ENCODE measurements around the gene ACOXL.
A peak's percentile ranks its signal among the peaks of the same experiment; 100 is the strongest.
"Not testable (repeated sequence)": the region's sequence is repeated elsewhere in the genome, so short reads cannot be mapped to it uniquely, and the experiment has no call there.

Gene ACOXL

DNA sequence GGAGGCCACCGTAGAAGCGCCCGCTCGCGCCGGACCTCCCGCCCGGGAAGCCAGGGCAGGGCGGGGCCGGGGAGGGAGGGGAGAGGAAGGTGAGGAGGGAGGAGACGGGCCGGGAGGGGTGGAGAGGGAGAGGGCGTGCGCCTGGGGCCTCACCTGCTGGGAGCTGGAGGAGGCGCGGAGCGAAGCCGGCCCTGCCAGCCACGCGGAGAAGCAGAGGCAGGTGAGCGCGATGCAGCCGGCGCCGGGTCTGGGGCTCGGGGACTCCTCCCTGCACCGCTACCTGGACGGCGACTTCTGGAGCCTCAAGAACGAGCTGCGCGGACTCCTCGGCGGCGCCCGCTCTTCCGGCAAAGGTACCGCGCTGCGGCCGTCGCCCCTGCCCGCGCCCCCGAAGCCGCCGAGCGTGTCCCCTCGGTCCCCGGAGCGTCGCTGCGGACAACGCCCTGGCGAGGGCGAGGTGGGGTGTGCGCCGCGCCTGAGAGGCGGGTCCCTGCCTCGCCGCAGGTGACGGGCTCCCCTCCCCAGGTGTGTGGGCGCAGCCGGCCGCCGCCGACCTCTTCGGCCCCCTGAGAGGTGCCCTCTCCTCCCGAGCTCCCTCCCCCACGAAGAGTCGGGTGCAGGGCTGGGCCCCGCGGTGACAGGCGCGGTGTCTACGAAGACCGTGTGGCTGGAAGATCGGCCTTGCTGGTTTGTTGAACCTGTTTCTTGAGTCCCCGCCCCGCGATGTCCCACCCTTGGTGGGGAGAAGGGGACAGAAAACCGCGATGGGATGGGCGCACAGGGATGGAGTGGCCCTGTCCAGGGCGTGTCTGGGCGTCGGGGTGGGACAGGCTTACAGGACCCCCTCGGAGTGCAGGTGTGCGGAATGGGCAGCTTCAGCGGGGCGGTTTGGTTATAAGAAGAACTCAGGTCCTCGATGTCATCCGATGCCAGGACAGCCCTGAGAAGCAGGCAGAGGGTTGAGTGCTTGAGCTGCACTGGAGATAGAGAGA is at the start of gene ACOXL:
Gene ACOXL (plus strand): TSS at position 152 of the 992 bp plus-strand sequence. CDS start 35,817 bp downstream, outside the sequence.
- peak; percentile 15 for DNase-seq

DNA sequence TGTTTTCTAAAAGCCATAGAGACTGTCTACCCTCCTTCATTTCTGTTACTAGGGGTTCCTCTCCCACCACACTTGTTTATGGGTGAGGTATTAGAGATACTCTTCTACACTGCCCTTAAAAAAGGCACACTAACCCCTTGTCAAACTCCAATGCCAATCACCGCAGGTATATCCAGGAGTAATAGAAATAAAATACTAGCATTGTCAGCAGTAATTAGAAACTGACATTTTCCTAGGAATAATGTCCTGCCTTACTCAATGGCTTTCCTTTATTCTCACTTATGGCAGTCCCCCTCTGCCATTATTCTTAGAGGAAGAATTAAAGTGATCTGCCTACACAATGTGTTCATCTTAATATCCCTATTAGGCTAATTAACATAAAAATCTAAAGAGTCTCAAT is 49.5 kb upstream of the ACOXL start:
- DNase-seq, result no peak

DNA sequence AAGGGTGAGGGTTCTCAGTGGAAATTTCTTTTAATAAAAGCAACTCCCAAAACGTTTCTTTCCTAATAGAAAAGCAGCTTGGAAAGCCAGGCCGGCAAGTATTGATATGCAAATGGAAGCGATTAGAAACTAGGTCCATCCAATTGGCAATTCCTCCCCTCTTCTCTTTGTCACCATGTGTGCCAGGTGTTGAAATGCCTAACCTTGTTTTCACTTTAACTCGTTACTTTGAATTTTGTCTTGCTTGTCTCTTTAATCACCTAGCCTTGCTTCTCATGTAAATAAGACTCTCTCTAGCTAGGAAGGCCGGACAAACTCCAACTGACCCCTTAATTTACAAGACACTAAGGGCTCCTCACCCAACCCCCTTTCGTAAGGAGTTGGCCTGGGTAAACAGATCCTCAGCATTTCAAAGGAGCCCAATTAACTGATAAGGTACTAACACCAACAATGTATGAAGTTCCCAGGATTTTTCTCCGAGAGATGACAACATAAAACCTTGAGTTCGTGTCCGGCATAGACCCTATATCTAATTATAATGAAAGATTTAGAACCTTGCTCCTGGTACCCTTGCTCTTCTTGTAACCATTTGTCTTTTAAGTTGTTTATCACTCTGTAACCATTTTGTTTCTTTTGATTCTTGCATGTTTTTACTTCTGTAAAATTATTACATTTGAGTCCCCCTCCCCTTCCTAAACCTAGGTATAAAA is 44.4 kb upstream of the ACOXL start:
- not testable (repeated sequence) for DNase-seq

DNA sequence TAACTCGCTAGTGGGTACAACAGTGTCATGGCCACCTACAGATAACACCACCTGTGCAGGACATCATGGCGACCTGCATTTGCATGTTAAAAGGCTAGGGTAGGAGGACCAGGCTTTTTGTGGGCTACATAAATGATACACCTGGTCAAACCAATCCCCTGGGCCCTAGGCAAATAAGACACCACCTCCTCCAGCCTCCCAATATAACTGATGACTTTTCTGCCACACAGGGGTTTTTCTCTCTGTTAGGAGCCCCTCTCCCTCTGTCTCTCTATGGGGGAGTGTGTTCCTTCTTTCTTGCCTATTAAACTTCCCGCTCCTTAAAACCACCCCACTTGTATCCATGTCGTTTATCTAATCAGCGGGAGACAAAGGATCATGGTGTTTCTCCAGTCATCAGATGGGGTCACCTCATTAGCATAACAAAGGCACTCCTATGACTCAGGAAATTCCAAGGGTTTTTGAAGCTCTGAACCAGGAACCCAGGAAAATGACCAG is 43.7 kb upstream of the ACOXL start:
- DNase-seq, result no peak

DNA sequence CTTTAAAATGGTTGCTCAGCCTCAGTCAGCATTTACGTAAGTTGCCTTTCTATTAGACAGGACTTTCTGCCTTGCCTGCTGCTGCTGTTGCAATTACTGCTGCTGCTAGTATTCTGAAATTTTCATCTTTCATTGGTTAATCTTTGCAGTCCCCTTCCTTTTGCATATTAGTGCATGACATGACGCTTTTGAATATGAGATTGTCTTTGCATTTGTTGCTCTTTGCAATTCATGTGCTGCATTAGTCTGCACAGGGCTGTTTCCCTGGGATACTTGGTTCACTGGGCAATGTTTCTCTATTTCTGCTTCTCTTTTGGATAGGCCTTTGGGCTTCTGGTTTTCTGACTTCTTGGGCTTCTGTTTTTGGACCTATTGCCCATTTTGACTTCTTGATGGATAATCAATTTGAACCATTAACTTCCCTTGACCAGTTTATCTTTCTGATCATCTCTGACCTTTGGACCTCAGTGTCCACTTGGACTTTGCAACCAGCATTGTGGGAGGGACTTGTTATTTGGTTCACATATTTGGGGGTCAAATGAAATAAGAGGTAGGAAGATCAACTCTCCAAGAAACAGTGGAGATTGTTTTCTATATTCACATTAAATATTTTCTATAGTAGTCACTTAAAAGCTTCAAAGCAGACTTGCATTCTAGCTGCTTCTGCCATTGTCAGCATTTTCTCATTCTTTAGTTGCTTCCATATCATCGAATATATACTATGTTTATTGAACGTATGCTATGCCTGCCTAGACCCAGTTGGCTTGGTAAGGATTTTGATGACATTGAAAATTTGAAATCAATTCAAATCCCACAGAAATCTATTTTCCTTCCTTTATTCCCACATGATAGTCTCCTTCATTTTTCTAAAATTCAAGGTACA is 42.0 kb upstream of the ACOXL start:
- no peak for DNase-seq

DNA sequence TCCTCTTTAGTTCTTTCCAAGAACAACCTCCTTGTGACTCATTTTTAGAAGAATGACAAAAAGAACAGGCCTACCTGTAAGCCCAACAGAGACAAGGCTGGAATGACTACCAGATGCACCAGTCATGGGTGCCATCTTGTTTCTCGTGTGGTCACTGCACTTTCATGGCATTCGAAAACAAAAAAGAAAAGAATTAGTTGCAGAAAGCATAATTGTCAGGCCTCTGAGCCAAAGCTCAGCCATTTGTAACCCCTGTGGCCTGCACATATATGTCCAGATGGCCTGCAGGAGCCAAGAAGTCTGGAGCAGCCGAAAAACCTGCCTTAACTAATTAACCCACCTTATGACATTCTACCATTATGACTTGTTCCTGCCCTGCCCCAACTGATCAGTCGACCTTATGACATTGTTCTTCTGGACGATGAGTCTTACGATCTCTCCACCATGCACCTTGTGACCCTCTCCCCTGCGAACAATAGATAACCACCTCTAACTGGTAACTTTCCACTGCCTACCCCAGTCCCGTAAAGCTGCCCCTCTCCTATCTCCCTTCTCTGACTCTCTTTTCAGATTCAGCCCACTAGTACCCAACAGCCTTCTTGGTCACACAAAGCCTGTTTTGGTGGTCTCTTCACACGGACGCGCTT is 40.6 kb upstream of the ACOXL start:
- DNase-seq, result peak; percentile 42

DNA sequence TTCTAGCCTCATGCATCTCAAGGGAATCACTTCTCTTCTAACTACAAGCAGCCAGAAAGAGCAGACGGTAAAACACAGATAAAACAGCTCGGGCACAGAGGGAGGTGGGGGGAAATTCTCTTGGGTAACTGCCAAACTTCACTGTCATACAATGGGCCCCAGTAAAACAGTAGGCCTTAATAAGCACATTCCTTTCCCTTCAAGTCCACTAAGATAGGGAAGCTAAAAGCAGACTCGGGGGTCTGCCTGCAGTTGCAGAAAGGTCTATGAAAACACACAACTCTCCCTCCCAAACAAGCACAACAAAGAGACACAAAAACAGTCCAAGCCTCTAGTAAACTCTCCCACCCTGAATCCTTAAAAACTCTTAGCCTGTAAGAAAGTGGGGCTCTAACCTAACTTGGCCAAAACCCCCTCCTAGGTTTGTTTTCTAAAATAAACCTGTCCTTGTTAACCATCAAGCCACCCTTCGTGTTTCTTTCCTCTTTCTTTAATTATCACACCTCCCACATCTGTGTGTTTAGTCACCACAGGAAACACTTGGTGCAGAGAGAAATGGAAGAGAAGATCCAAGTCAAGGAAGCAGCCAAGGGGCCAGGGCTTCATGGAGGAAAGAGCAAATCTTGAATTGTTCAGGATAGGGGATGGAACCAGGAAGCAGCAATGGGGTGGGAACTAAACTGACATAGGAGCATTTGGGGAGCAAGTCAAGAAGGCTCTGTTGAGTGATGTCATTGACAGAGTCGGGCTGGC is 37.1 kb upstream of the ACOXL start:
- DNase-seq, result peak; percentile 90

DNA sequence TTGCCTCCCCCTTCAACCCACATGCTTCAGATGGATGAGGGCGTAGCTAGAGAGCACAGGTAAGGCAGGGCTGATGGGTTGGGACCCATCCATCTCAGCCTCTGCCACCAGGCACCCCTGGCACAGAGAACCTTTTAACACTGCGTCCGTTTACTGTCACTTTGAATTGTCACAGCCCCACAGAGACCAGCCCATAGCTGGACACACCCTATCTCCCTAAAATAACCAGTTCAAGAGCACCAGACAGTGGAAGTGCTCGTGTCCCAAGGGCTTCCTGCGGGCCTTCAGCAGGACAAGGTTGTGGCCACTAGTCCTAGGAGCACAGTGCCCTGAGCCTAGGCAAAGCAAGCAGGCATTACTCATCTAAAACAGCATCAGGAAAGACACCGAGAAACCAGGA is 34.1 kb upstream of the ACOXL start:
- DNase-seq, result not testable (repeated sequence)

DNA sequence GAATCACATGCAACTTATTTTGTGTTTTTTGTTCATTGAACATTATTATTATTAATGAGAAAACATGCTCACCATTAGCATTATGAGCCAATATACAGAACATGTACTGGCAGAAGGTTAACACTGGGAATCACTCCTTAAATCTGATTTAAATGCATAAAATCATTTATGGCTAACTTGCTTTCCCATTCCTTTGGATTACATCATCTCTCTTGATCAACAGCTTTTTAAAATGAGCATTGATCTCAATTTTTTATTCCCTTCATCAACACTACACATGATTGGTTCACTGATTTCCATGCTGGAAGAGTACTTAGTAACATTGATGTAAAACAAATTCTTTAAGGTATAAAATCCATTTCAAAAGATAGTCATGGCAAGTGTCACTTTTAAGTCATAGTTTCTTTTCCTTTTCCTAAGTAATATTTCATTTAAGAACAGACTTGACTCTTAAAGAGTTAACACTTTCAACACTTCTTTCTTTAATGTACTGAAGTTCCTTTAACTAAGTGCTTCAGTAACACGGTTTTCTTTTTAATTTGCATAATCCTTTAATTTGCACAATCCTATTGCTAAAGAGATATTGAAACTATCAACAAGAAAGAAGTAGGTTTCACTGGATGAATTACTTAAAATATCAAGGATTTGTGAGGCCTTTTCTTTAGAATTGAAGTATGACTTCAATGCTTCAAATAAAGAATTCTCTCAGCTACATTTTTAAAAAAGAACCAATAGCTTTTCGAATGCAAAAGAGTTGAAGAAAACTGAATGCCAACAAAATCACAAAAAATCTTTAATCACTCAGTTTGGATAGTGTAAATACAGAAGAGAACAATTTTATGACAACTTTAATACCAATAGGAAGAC is 29.6 kb upstream of the ACOXL start:
- DNase-seq, result no peak

DNA sequence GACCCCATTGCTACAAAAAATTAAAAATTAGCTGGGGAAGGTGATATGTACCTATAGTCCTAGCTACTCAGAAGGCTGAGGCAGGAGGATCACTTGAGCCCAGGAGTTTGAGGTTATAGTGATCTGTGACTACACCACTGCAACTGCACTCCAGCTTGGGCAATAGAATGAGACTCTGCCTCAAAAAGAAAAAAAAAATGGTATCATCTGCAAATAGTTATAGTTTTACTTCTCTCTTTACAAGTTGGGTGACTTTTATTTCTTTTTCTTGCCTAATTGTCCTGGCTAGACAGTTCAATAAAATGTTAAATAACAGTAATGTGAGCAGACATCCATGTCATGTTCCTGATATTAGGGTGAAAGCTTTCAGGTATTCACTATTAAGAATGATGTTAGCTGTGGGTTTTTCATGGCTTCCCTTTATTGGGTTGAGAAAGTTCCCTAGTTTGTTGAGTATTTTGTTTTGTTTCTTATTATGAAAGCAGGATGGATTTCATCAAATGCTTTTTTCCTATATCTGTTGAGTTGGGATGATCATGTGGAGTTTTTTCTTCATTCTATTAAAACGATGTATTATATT is 24.9 kb upstream of the ACOXL start:
- DNase-seq, result no peak

DNA sequence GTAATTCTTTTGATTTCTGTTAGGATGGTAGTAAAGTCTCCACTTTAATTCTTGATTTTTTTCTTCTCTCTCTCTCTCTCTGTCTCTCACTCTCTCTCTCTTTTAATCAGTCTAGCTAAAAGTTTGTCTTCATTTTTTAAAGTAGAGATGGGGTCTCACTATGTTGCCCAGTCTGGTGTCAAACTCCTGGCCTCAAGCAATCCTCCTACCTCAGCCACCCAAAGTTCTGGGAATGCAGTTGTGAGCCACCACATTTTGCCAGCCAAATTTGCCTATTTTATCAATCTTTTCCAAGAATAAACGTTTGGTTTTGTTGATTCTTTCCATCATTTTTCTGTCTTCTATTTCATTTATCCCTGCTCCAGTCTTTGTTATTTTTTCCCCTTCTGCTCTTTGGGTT is 23.9 kb upstream of the ACOXL start:
- no peak for DNase-seq

DNA sequence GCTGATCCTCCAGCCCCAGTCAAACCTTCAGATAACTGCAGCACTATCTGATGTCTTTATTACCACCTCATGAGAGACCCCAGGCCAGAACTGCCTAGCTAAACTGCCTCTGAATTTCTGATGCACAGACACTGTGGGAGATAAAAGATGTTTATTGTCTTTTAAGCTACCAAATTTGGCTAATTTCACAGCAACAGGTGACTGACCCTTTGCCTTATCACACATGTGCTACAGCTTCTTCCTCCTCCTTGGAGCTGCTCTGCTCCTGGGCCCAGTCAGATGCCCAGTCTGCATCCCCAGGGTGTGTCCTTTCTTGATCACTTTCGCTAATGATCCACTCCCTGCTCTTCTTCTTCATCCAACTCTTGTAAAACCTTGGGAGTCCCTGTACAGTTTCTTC is 19.6 kb upstream of the ACOXL start:
- DNase-seq, result no peak

DNA sequence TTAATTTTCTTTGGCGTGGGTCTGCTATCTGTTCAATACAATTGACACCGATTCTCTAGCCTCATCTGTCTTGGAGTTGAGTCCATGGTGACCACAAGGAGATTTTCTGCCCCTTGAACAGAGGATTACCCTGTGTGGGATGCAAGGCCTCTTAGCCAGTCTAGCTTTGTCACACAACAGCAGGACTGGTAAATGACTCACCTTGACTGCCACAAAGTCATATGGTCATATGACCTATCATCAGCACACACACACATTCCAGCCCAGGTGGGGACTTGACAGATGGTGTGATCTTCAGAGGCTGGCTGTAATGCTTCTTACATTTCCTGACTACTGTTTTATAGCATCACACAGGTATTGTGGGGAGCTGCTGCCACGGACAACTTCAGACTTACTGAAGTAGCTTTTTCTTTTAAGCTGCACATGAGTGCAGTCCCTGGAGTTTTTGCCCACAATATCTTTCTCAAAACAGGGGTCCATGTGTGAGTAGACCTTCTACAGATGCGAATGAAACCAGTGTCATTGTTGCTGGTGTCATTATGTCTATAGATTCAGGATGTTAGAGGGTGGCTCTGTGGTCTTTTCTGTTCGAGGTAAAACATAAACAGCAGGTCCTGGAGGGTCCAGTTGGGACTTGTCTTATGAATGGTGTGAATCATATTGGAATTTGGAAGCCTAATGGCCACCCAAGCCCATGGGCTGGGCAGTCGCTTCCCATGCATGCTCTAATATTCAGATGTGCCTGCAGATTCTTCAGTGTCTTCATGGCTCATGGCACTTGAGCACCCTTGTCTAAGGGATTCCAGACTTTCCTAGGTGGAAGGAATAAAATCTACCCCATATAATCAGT is 18.6 kb upstream of the ACOXL start:
- DNase-seq, result no peak

DNA sequence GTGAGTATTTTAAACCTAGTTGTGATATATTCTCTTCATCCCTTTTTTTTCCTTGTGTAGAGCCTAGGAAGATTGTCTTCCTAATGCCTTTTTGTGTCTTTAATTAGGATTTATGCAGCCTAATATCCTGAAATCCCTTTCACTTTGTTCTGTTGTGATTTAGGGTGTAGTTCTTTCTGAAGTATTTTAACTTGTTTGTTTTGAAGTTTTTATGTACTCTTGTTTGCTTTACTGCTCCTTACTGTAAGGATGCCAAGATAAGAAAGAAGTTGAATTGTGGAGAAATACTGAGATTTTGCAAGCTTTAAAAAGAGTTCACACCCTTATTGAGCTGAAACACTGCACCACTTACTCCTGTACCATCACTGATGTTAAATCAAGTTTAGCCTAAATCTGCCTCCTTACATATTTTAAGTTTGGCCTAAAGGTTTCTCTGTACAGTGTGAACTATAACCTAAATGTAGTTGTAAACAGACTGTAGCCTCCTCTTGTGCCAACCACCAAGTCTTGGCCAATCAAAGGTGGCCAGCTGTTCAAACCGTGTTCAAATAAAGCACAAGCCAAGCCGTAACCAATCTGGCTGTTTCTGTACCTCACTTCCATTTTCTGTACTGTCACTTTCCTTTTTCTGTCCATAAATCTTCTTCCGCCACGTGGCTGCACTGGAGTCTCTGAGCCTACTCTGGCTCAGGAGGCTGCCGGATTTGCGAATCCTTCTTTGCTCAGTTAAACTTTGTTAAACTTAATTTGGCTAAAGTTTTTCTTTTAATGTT is 17.7 kb upstream of the ACOXL start:
- no peak for DNase-seq

DNA sequence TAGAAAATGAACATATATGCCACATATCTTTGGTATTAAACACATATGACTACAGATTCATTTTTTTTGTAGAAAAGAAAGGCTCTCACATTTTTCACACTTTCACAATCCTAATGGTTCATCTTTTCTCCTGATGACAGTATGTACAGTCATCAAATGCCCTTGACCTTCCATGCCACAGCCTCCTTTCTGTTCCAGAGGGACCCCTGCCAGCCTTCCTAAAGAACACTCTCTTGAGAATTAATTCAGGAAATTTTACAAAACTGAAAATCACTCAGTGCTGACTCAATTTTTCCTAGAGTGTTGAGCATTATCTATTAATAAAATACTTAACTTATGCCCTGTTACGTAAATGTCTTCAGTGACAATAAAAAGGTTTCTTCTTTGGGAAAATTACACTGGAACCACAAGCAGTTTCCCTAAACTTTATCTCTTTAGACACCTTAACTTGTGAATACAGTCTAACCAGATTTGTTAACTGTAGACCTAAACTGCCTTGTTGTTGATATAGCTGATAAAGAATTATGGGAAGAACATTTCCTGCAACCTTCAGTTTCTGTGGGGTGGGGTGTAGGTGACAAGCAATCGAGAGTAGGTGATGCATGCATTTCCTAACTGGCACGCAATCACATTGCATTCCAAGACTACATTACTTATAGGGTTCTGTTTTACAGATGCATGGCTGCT is 15.3 kb upstream of the ACOXL start:
- no peak for DNase-seq

DNA sequence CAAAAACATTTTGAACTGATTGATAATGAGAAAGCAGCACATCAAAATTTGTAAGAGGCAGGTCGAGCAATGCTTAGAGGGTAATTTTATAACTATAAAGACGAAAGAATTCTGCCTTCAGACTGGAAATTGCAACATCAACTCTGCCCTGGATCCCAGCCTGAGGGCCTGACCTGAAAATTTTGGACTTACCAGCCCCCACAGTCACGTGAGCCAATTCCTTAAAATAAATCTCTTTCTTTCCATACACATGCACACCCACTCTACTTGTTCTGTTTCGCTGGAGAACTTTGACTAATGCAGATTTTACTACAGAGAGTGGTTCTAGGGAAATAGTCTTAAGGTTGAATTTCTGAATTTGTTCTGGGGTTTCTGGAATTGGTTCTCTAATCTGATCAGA is 14.6 kb upstream of the ACOXL start:
- DNase-seq, result no peak

DNA sequence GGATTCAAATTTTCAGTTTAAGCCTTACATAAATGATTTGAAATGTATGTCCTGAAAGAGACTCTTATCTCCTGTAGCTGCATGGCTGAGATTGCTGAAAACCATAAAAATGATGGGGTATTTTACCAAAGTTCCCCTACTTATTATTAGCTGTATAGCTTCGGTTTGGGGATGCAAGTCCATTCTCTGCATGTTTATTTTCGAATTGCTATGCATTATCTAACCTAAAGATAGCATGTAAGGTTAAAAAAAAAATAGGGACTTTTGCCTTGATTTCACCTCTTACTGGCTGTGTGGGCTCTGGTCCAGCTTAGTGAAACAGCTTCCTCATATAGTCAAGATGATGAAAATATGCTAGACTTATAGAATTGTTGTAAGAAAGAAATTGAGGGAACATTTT is 14.0 kb upstream of the ACOXL start:
- no peak for DNase-seq

DNA sequence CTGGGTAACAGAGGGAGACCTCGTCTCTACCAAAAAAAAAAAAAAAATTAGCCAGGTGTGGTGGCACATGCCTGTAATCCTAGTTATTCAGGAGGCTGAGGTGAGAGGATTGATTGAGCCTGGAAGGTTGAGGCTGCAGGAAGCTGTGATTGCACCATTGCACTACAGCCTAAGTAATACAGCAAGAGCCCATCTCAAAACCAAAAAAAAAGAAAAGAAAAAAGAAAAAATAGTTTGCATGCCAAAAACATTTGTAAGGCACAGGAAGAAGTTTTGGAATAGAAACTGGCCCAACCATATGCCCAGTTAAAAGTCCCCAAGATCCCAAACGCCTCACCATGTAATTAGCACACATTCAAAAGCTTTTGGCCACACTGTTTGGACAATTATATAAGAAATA is 13.4 kb upstream of the ACOXL start:
- DNase-seq, result no peak

Measured in hematopoietic multipotent progenitor cell treated with erythropoietin and hydrocortisone succinate and interleukin-3 and kit ligand, for 4 days (in vitro differentiated cells).